Transverse colon (tissue), 4 donors: ENCODE data around the gene TLR6. TPM values are rescaled to one million over a fixed set of nuclear protein-coding genes. Genes with fewer than 3 reads are reported as not detected.
A peak's percentile ranks its signal among the peaks of the same experiment; 100 is the strongest.

ENCODE experiments used
- DNase-seq: peaks from one replicate; pipeline ENCODE4 v3.0.0-alpha.2; 2019
- H3K27ac ChIP-seq, 4 donors: fragments of 200-600 bp; sonication (generic); 2 replicates each; pipeline ENCODE4 v1.5.1; 2016 to 2018; ENCODE audit warnings: inconsistent platforms in 4 of 4
- H3K27me3 ChIP-seq: fragments of 200-600 bp; sonication (generic); 2 replicates; pipeline ENCODE4 v1.5.1; 2017; ENCODE audit warnings: inconsistent platforms
- H3K36me3 ChIP-seq, 4 donors: fragments of 200-600 bp; sonication (generic); 2 replicates each; pipeline ENCODE4 v1.5.1; 2017 to 2019; ENCODE audit warnings: inconsistent platforms in 4 of 4
- H3K4me1 ChIP-seq, 4 donors: fragments of 200-600 bp; sonication (generic); 2 replicates each; pipeline ENCODE4 v1.5.1; 2017 to 2020; ENCODE audit warnings: inconsistent platforms in 4 of 4
- H3K4me3 ChIP-seq, 4 donors: fragments of 200-600 bp; sonication (generic); 1 replicate in 1 of 4; 2 replicates in 3 of 4; pipeline versions ENCODE4 v1.5.1 to v1.6.1; 2017 to 2019; ENCODE audit warnings: inconsistent platforms in 4 of 4
- H3K9me3 ChIP-seq, 2 donors: fragments of 200-600 bp; sonication (generic); 2 replicates each; pipeline ENCODE4 v1.5.1; 2017 to 2019; ENCODE audit warnings: inconsistent platforms in 2 of 2
- EP300 ChIP-seq: sonication (generic); formaldehyde crosslinking; IDR thresholded peaks from one replicate; pipeline ENCODE4 v1.6.1; 2017; ENCODE audit warnings: antibody characterized with exemption, low read depth
- POLR2A ChIP-seq: fragments of 450-650 bp; IDR thresholded peaks from one replicate; pipeline ENCODE4 v1.6.1; 2016; ENCODE audit warnings: antibody characterized with exemption, mild to moderate bottlenecking, moderate library complexity
- POLR2AphosphoS5 ChIP-seq, 3 donors: sonication (generic); formaldehyde crosslinking; IDR thresholded peaks; one replicate each; pipeline ENCODE4 v1.6.1; 2016; ENCODE audit warnings: antibody characterized with exemption in 3 of 3
- WGBS, 2 donors: methylation state at CpG; one replicate each; pipeline ENCODE4 v1.1.5; 2018; ENCODE audit warnings: low coverage in 1 of 2; 5-methylcytosine and 5-hydroxymethylcytosine counted together
- in situ Hi-C, 4 donors: fragments of 200-750 bp; cut with MboI; loops; one replicate each; pipeline versions ENCODE4 v1.15.0 to v1.15.1; 2017; ENCODE audit warnings: low sequenced_read_pairs in 3 of 4, low pct_ligation_motif_present in 1 of 4, low pct_unique_long_range_greater_than_20kb in 1 of 4
- intact Hi-C: fragments of 100-400 bp; cut with DNase I; formaldehyde crosslinking; loops from one replicate; pipeline ENCODE4 v1.15.1; 2023; ENCODE audit warnings: low total_unique reads
- total RNA-seq, 4 donors: library from RNA; depleted of rRNA; stranded (reverse); fragments of >200 nt; gene quantifications; one replicate each; pipeline ENCODE4 v1.1.0, GENCODE V29; 2016
- TF ChIP-seq, protein P1 (sequence below), 5 experiments: fragments of 200-600 bp in 3 of 5; fragments of 450-650 bp in 2 of 5; sonication (generic) in 3 of 5; IDR thresholded peaks; 1 replicate in 2 of 5; 2 replicates in 3 of 5; pipeline ENCODE4 v1.5.1; 2016 to 2017; ENCODE audit warnings: antibody characterized with exemption in 5 of 5, inconsistent platforms in 3 of 5, mild to moderate bottlenecking in 2 of 5, moderate library complexity in 1 of 5

The TLR6 gene
- total RNA-seq, 4 donors from 2014 or later, result 1.6 to 5.9 (median 3.3) TPM

- intact Hi-C loops (no loop called here), in situ Hi-C loops (loop anchor here in 1 of 4 donors (5.0 kb wide), 1 partner anchor 104 kb away; no protein-coding TSS in a partner anchor)
- H3K27me3 ChIP-seq, result no peaks in the 10 kb centered on the region
- H3K27ac ChIP-seq, result no peak overlapping the region
- H3K4me1 ChIP-seq, result peaks cover 0 to 31% (median 8%) of the 10 kb centered on the region in 4 donors
- no peaks in the 10 kb centered on the region for H3K36me3 ChIP-seq
- TF ChIP-seq, protein P1, sequence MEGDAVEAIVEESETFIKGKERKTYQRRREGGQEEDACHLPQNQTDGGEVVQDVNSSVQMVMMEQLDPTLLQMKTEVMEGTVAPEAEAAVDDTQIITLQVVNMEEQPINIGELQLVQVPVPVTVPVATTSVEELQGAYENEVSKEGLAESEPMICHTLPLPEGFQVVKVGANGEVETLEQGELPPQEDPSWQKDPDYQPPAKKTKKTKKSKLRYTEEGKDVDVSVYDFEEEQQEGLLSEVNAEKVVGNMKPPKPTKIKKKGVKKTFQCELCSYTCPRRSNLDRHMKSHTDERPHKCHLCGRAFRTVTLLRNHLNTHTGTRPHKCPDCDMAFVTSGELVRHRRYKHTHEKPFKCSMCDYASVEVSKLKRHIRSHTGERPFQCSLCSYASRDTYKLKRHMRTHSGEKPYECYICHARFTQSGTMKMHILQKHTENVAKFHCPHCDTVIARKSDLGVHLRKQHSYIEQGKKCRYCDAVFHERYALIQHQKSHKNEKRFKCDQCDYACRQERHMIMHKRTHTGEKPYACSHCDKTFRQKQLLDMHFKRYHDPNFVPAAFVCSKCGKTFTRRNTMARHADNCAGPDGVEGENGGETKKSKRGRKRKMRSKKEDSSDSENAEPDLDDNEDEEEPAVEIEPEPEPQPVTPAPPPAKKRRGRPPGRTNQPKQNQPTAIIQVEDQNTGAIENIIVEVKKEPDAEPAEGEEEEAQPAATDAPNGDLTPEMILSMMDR (IDR thresholded peaks at IDR 0.05), result peak; percentile 51 to 75 (median 61)
- no peak for TF ChIP-seq POLR2AphosphoS5 (IDR thresholded peaks at IDR 0.05)
- WGBS, 2 donors, result 33 to 41% methylated on average over 4 to 5 of the region's 5 CpGs
- no peak overlapping the region for H3K4me3 ChIP-seq
- peak; percentile 67 for DNase-seq
- no peaks in the 10 kb centered on the region for H3K9me3 ChIP-seq
Observed at GRCh38 chr4:38860788-38861424, 4.3 kb upstream of the TLR6 start.

DNA sequence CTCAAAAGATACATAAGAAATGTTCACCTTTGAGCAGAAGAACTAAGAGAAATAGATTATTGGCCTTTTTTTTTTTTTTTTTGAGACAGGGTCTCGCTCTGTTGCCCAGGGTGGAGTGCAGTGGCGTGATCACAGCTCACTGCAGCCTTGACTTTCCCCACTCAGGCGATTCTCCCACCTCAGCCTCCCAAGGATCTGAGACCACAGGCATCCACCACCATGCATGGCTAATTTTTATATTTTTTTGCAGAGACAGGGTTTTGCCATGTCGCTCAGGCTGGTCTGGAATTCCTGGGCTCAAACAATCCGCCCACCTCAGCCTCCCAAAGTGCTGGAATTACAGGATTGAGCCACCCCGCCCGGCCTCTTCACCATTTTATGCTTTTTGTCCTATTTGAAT lies 2.9 kb upstream of the TLR6 start:
- TF ChIP-seq POLR2AphosphoS5 (IDR thresholded peaks at IDR 0.05), result no peak
- TF ChIP-seq, protein P1 (IDR thresholded peaks at IDR 0.05), result no peak
- no peak for TF ChIP-seq POLR2A
- TF ChIP-seq EP300, result no peak
- in situ Hi-C loops (loop anchor here in 1 of 4 donors (10.0 kb wide), 1 partner anchor 95 kb away; no protein-coding TSS in a partner anchor), intact Hi-C loops (no loop called here)
- no peak overlapping the region for H3K27ac ChIP-seq
- H3K4me1 ChIP-seq, result peaks cover 3 to 19% (median 7%) of the 10 kb centered on the region in 4 donors
- H3K27me3 ChIP-seq, result no peaks in the 10 kb centered on the region
- H3K4me3 ChIP-seq, result no peak overlapping the region
- H3K36me3 ChIP-seq, result no peaks in the 10 kb centered on the region
- DNase-seq, result no peak
- WGBS, 2 donors, result 94 to 97% methylated on average over 7 of the region's 7 CpGs
- no peaks in the 10 kb centered on the region for H3K9me3 ChIP-seq

GRCh38 chr4:38858097-38858420 lies 1.4 kb upstream of the TLR6 start:
- H3K9me3 ChIP-seq, result no peaks in the 10 kb centered on the region
- H3K4me3 ChIP-seq, result no peak overlapping the region
- peaks cover 3 to 19% (median 7%) of the 10 kb centered on the region in 4 donors for H3K4me1 ChIP-seq
- intact Hi-C loops, result no loop called here
- 53 to 73% methylated on average over 3 of the region's 3 CpGs for WGBS, 2 donors
- no peak for DNase-seq
- in situ Hi-C loops, result loop anchor here in 1 of 4 donors (10.0 kb wide), 1 partner anchor 93 kb away; no protein-coding TSS in a partner anchor
- no peak for TF ChIP-seq EP300
- no peak for TF ChIP-seq POLR2AphosphoS5 (IDR thresholded peaks at IDR 0.05)
- TF ChIP-seq, protein P1 (IDR thresholded peaks at IDR 0.05), result no peak
- TF ChIP-seq POLR2A, result no peak
- H3K36me3 ChIP-seq, result no peaks in the 10 kb centered on the region
- no peaks in the 10 kb centered on the region for H3K27me3 ChIP-seq
- H3K27ac ChIP-seq, result peak overlapping the region; percentile 43 to 77 (median 76)

DNA sequence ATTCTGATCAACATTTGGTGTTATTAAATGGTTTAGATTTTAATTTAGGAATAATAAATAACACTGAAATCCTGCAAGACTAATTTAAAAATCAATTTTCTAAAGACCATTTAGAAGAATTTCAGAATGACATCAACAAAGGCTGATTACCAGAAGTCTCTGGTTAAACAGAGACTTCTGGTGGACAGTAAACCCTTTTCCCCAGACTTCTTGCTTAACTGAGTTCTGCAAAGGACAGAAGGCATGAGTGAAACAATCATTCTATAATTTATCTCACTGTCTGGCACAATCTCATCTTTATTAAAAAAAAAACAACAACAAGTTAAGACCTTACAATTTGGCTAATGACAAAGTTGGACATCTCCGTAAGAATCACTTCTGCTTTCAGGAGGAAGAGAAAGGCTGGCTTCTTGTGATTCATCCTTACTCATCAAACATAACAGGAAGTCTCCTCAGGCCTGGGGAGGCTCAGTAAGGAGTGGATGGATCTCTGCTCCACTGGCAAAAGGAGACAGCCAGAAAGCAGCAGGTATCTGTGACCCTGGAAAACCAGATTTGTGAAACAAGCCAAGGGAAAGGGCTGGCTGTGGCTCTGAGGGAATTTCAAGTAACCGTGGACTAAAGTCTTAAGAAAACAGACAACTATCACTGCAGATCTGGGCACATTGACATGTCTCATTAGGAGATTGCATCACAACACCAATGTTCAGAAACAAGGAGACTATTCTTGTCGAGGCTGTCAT lies 908 bp upstream of the TLR6 start:
- DNase-seq, result peak; percentile 45
- in situ Hi-C loops, result loop anchor here in 1 of 4 donors (10.0 kb wide), 1 partner anchor 93 kb away; no protein-coding TSS in a partner anchor
- intact Hi-C loops, result no loop called here
- TF ChIP-seq EP300, result no peak
- peak in 2 of 3 donors; percentile 50 to 55 for TF ChIP-seq POLR2AphosphoS5 (IDR thresholded peaks at IDR 0.05)
- H3K27ac ChIP-seq, result peak overlapping the region; percentile 43 to 77 (median 76)
- H3K27me3 ChIP-seq, result no peaks in the 10 kb centered on the region
- no peaks in the 10 kb centered on the region for H3K9me3 ChIP-seq
- H3K36me3 ChIP-seq, result no peaks in the 10 kb centered on the region
- peaks cover 3 to 19% (median 7%) of the 10 kb centered on the region in 4 donors for H3K4me1 ChIP-seq
- no peak overlapping the region for H3K4me3 ChIP-seq
- WGBS, 2 donors, result 43 to 57% methylated on average over 2 to 3 of the region's 3 CpGs
